Posterior vena cava (tissue), 2 donors: ENCODE results near the gene HHIPL1. TPM values are rescaled to one million over a fixed set of nuclear protein-coding genes. Genes with fewer than 3 reads are reported as not detected.

Source experiments
- total RNA-seq, 2 donors: library from RNA; stranded (reverse); fragmentation: NEBNext Ultra II Directional; extraction: Animal tissue kit (Norgen Biotek cat#: 25700); gene quantifications; one replicate each; pipeline ENCODE4 v1.2.1, GENCODE V29; 2021
- donor health status: DM: yes; HTN: yes; CAD: no.
- donor health status: DM: yes; HTN: yes; CAD: no.

The HHIPL1 gene
- total RNA-seq, 2 donors from 2014 or later = 10.9 to 11.6 TPM

Other genes with a start within 250 kb of the HHIPL1 start
- gene SETD3, start 164.3 kb upstream of the HHIPL1 start, total RNA-seq = 100 to 1,000 TPM in 1 of 2 donors, 10 to 100 TPM in 1; 74.5 to 103 TPM
- 10 to 100 TPM; 34.3 to 35.3 TPM for gene CCNK, start 163.7 kb upstream of the HHIPL1 start, total RNA-seq
- gene CCDC85C, start 40.9 kb upstream of the HHIPL1 start, total RNA-seq = 10 to 100 TPM; 19.8 to 28.2 TPM
- gene CYP46A1, start 39.2 kb downstream of the HHIPL1 start, total RNA-seq = 1 to 10 TPM; 1.3 TPM
- 10 to 100 TPM; 83.1 to 92.6 TPM for gene EML1, start 148.3 kb downstream of the HHIPL1 start, total RNA-seq